Activated naive CD8-positive, alpha-beta T cell treated with anti-CD3 and anti-CD28 coated beads, Interleukin-2, amount 50 U/mL, for 16 hours (primary cell): ENCODE measurements around the gene LPXN.

Source experiments
- DNase-seq: peaks from one replicate; pipeline ENCODE4 v3.0.0-alpha.2; 2020; ENCODE audit warnings: low read depth, low spot score

LPXN gene

DNA sequence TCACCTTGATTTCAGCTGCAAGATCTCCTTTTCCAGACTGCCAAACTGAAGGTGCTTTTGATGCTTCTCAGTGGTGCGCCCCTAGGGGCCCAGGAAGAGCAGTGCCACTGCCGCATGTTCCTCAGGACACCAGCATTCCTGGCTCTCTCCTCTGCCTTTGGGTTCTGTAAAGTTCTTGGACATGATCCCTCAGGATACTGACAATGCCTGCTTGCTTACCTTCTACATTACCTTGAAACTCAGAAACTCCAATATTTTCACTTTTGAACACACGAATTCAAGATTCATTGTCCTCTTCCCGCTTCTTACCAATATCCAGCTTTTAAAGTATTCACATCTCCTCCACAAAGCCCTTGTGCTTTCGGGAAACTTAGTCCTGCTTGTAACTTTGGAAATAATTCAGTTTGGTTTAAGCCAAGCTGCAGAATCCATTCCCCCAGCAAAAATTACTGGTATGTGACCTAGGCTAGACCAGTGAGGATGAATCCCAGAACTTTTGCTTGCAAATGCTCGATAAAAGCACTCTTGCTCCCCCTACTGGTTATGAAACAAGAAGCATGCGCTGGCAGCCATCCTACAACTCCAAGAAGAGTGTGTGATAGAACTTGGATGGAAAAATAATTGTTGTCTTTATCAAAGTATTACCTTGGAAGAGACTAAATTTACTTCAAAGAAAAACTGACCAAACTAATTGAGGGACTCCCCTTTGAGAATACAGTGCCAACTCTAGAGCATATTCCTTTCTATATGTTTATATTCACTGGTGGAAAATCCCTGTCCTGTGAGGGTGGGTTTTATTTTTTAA lies 51.2 kb downstream of the LPXN start:
- DNase-seq: no peak

DNA sequence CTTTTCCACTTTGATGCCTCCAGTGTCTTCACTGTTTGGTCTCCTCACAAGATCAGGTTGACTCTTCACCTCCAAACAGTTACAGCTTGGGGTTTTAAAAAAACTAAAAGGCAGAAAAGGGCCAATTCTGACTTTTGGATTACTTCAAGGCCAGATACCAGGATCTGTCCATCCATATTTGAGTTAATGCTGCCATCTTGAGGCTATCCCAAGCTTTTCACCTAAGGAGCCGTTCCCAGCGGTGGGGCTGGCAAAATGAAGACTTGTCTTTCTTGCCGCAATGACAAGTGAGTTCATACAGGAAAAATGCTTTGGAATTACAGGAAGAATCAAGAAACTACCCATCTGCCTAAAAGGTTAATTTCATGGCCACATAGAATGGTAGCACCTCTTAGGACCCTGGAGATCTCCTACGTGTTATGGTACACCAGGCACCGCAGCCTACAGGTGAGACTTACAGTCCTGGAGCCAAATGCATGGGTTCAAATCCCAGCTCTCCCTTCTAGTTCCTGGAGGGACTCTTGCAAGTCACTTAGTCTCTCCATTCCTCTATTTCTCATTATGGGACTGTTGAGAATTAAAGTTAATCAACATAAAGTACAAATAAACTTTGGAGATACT lies 61.8 kb downstream of the LPXN start:
- no peak for DNase-seq

DNA sequence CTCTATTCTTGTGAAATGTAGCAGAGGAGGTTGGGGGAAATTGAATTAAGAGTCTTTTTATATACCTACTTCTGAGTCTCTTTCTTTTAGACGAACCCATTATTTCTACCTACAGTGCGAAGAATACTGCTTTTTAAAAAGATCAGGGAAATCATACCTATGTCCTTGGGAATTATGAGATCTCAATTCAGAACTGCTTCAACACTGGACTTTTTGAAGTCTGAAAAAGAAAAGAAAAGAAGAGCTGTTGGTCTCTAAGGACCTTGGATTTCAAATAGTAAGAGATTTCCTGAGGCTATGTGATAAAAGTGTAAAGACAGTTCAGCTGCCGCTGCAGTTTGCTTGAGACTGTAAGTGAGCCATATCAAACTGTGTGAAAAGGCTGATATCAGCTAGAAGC lies 64.0 kb downstream of the LPXN start:
- no peak for DNase-seq

DNA sequence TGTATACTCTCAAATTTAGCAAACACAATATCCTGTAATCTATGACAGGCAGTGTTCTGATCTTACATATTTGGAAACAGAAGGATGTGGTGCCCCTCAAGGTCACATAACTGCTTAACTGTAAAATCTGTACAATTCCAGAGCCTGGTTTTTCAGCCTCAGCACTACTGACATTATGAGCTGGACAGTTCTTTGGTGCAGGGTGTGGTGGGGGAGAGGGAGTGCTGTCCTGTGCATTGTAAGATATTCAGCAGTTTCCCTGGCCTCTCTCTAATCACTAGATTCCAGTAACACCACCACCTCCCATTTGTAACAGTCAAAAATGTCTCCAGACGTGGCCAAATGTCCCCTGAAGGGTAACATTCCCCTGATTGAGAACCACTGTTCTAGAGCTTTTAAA lies 65.9 kb downstream of the LPXN start:
- DNase-seq: no peak

DNA sequence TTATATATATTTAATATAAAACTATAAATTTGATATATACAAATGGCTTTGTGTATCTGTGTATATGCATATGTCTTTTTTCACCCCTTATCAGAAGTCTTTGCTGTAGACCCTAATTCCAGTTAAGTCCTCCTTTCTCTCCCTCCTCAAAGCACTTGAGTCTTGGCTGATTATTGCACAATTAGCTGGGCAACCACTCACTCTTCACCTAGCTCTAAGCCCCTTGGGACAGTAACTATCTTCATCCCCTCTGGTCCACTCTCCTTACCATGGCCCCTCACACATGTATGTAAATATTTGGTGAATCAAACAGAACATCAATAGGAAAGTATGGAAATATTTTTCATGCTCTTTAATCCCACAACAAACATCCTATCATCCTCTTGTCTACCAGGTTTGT lies 66.8 kb downstream of the LPXN start:
- no peak for DNase-seq

DNA sequence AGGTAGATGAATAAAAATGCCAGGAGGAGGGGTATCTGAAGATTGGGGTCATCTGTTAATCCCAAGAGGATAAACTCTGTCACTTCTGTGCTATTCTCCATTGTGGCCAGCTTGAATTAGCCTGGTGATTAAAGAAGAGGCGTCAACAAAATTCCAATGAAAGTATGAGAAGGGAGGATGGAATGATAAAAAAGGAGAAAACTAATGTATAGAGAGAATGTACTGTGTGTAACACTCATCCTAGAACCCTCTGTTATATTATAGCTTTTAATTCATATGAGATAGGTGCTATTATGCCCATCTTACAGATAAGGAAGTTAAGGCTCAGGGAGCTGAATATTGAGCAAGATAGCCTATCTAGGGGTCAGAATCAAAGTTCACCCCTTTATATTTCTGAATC lies 67.7 kb downstream of the LPXN start, which contains the start of gene OR5B21:
Gene OR5B21, minus strand, starts transcription at position 101 of the 400 bp plus-strand sequence. Its CDS starts 0 bp downstream, at position 101.
- DNase-seq: no peak

DNA sequence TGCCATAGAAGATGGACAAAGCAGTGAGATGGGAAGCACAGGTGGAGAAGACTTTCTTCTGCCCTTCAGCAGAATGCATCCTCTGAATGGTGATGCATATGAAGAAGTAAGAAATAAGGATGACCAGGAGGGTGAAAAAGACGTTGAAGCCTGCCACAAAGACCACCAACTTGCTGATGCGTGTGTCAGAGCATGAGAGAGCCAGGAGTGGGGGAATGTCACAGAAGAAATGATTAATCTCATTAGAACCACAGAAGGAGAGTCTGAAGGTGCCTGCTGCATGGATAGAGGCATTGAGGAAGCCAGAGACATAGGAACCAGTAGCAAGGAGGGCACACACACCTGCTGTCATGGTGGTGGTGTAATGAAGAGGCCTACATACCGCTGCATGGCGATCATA lies 68.3 kb downstream of the LPXN start:
- no peak for DNase-seq

DNA sequence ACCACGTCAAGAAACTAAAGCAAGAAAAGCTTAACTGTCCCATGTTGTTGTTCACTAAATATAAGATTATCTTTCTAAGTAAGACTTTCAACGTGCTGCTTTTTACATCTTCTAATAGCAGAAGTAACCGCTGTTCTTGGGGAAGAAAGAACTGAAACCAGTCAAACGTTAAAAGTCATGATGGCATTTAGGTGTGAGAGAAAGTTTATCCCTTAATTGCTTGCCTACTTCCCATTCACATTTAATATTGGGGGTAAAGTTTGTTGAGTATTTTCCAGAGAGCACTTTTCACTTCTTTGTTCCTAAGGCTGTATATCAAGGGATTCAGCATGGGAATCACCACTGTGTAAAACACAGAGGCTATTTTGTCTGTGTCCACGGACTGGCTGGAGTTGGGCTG lies 68.7 kb downstream of the LPXN start:
- DNase-seq: no peak

DNA sequence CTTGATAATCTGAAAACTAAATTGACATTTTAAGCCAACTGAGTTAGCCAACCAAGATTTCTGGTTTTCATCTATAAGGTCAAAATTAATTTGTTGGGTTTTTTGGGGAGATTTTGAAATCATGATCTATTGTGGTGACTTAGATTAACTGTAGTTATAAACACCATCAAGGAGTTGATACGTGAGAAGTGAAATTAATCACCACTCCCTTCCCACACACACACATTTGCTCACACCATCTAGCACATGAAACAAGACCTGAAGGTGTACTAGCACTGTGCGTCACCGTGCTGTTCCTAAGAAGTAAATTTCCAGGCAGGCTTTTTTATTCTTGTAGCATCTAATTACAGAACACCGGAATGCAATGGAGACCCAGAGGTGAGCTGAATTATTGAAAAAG lies 69.8 kb downstream of the LPXN start:
- no peak for DNase-seq

DNA sequence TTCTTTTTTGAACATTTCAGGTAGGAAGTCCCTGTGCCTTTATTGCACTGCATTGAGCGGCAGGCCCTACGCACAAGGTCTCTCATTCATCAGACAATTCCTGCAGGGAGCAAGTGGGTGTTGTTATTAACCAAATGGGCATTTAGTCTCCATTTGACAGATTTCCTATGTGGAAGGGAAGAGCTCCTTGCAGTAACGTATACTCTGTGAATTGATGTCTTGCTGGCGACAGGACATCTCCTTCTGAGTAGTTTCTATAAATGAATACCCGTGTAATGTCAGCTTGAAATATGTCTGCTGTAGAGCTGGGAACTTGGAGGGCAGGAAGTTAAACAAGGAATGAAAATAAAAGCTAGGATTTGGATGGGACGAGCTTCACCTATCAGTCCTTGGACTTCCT lies 71.4 kb downstream of the LPXN start:
- no peak for DNase-seq

DNA sequence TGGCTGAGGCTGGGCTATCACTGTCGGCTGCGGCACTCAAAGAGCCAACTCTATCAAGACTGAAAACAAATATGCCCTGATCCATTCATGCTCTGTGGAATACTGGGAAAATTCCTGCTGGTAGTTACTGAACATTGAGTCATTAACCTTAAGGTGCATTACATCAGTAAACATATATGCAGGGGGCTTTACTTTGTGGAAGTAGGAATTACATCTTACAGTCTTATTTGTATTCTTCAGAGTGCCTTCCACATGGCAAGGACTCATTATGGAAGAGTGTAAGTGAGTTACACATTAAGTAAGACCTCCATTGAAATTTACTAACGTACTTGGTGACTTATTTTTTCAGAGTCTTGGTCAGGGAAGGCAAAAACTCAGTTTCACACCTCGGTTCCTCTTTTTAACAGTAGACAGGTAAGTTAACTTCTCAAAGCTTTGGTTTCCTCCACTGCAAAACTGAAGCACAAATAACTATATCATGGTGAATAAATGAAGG lies 72.2 kb downstream of the LPXN start:
- DNase-seq: no peak

DNA sequence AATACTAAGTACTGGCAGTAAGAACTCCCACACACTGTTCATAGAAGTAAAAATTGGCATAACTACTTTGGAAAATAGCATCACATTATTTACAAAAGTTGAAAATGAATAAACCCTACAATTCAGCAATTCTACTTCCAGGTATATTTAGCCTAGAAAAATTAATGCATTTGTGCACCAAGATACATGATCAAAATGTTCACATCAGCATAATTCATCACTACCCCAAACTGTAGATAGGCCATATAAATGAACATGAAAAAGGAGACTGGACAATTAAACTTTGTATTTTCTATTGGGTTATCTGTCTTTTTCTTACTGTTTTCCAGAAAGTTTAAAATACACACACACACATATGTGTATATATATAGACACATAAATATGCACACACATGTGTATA lies 73.7 kb downstream of the LPXN start:
- DNase-seq: no peak

DNA sequence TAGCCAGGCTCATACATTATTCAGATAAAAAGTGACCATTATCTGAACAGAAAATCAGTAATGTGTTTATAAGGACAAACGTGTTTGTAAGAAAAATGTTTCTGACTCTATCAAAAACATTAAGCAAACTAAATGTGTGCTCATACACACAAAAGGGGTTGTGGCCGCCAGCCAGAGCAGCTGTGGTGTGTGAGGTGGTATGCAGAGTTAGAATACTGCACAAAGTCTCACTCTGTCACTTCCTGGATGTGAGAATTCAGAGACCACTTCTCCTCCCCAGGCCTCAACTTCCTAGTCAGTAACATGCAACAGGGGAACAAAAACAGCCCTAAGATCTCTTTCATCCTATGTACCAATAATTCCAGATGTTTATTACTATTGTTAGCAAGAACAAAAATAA lies 77.2 kb downstream of the LPXN start:
- no peak for DNase-seq

DNA sequence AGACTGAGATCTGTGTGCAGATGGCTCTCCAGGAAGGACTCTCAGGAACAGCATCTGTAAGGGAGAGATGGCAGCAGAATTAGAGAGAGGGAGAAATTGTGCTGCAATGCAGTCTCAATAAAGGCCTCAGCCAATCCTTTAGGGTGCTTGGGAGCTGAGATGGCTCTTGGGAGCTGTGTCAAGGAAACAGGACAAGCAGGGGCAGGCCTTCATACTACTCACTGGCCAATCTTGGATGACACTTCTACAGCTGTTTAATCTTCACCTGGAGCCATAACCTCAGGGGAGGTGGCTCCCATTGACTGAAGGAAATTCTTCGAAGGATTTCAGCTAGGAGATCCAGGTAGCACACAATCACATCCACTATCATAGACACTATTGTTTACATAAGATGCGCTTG lies 77.7 kb downstream of the LPXN start:
- DNase-seq: no peak

DNA sequence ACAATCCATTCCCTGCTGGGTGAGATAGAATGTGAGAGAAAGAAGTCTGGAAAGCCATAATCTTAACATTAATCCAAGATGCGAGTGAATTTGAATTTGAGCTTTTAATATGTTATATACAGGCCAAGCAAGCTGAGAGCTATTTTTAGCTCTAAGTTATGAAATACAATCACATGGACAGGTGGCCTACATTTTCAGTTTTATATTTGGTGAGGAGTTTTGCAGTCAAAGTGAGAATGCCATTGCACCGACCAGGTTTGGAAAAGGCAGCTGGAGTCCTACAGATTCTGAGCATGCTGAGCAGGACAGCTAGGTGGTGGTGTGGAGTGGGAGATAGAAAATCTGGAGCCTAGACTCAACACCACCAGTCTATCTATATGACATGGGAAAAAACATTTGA lies 79.8 kb downstream of the LPXN start:
- no peak for DNase-seq

DNA sequence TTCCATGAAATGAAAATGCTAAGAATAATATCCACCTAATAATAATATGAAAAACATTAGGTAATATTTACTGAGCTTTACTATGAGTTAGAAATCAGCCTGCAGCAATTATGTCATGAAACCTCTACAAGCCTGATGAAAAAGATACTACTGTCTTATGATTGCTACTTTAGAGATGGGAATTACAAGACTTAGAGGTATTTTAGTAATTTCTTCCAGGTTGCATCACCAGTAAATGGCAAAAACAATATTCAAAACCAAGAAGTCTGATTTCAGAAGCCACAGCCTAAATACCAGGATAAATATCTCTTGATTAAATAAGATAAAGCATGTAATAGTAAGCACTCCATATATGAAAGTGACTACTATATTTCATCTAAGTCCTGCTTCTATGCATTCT lies 81.6 kb downstream of the LPXN start:
- no peak for DNase-seq

DNA sequence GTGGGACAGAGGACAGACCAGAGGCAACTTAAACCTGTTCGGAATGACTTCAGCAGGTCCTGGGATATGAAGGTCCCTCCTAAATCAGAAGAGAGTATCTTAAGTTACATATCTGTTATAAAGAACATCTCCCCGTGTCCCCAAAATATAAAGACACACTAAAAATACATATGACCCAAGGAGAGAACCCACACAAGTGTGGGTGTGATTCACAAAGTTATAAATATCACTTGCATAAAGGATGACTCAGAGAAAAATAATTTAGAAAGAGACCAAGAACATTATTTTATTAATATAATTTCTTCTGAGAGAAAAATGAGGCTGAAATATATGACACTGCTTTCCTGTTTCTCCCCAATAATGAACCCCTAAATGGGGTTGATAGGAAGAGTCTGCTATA lies 82.0 kb downstream of the LPXN start:
- DNase-seq: no peak

DNA sequence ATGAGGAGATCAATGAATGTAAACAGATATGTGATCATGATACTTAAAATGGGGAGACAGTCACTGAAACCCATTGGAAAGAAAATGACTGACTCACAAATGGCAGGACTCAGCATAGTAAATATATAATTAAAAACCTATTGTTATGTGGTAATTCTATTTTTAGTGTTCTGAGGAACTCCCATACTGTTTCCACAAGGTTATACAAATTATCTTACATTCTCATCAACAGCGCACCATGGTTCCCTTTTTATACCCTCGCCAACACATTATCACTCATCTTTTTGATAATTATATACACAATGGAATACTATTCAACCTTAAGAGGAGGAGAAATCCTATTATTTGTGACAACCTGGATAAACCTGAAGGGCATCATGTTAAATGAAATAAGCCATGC lies 84.8 kb downstream of the LPXN start:
- DNase-seq: no peak

DNA sequence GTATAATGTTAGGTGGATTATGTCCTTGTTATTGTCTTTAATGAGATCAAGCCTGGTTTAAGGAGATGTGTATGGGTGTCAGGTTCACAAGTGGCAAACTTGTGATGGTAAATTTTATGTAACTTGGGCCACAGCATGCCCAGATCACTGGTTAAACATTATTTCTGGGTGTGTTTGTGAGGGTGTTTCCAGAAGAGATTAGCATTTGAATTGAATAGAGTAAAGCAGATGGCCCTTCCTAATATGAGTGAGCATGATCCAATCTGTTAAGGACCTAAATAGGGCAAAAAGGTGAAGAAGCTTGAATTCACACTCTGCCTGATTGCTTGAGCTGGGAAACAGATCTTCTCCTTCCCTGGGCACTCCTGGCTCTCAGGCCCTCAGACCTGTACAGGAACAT lies 88.5 kb downstream of the LPXN start:
- DNase-seq: no peak

DNA sequence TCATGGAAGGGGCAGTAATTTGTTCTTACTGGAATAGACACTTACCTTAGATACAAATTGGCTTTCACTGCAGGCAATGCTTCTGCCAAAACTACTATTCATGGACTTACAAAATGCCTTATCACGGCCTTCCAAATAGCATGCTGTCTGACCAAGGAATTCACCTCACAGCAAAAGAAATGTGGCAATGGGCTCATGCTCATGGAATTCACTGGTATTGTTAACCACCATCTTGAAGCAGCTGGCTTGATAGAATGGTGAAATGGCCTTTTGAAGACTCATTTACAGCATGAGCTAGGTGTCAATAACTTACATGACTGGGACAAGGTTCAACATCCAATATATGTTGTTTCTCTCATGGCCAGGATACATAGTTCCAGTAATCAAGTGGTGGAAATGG lies 89.7 kb downstream of the LPXN start:
- DNase-seq: no peak
